Dorsolateral prefrontal cortex (tissue), 118 donors: ENCODE results near the gene KIRREL3. TPM values are rescaled to one million over a fixed set of nuclear protein-coding genes. Genes with fewer than 3 reads are reported as not detected.

Source experiments
- microRNA-seq, 43 experiments: library from miRNA; unstranded; fragments of <30 nt; microRNA quantifications; one replicate each; pipeline ENCODE4 v1.2.0, GENCODE V29; 2022
- total RNA-seq, 120 experiments: library from RNA; stranded (reverse); gene quantifications; one replicate each; pipeline versions ENCODE4 v1.2.3 to v1.2.4, GENCODE V29; 2022

KIRREL3 gene
- total RNA-seq, 120 experiments from 2014 or later: 22.2 to 74.8 (median 42.9) TPM

Small RNAs within 50 kb of the gene (microRNA-seq; reads per million reads assigned to microRNA genes)
- 0 to 6.5 (median 2.1) reads per million in 43 experiments for gene MIR3167
